HEK293 (cell line): Measurements from ENCODE around the gene GNB2.
A peak's percentile ranks its signal among the peaks of the same experiment; 100 is the strongest.

Experiments used
- HOXD13 ChIP-seq: sonication (generic); formaldehyde crosslinking; IDR thresholded peaks from 2 replicates; pipeline ENCODE4 v1.8.0; 2022; ENCODE audit warnings: missing genetic modification reagents, borderline replicate concordance
- IKZF3 ChIP-seq: fragments of 450-650 bp; IDR thresholded peaks from 2 replicates; pipeline ENCODE4 v1.5.0; 2018; ENCODE audit warnings: missing biosample characterization, mild to moderate bottlenecking, missing genetic modification characterization, moderate library complexity
- SP2 ChIP-seq: fragments of 450-650 bp; formaldehyde crosslinking; IDR thresholded peaks from 2 replicates; pipeline ENCODE4 v1.5.1; 2016; ENCODE audit warnings: missing biosample characterization, missing genetic modification characterization
- ZBTB1 ChIP-seq: fragments of 450-650 bp; formaldehyde crosslinking; IDR thresholded peaks from 2 replicates; pipeline ENCODE4 v1.5.1; 2016; ENCODE audit warnings: missing biosample characterization, missing genetic modification characterization
- ZBTB21 ChIP-seq: fragments of 450-650 bp; formaldehyde crosslinking; IDR thresholded peaks from 2 replicates; pipeline ENCODE4 v1.5.1; 2017; ENCODE audit warnings: missing biosample characterization, missing genetic modification characterization
- ZFP69B ChIP-seq: fragments of 450-650 bp; formaldehyde crosslinking; IDR thresholded peaks from 2 replicates; pipeline ENCODE4 v1.5.1; 2016; ENCODE audit warnings: missing biosample characterization, missing genetic modification characterization
- ZNF211 ChIP-seq: fragments of 450-650 bp; formaldehyde crosslinking; IDR thresholded peaks from 2 replicates; pipeline ENCODE4 v1.5.1; 2016; ENCODE audit warnings: low read depth, missing biosample characterization, missing genetic modification characterization
- ZNF239 ChIP-seq: fragments of 450-650 bp; formaldehyde crosslinking; IDR thresholded peaks from 2 replicates; pipeline ENCODE4 v1.5.1; 2016; ENCODE audit warnings: missing biosample characterization, missing genetic modification characterization
- ZNF266 ChIP-seq: fragments of 450-650 bp; formaldehyde crosslinking; IDR thresholded peaks from 2 replicates; pipeline ENCODE4 v1.5.1; 2016; ENCODE audit warnings: missing biosample characterization, missing genetic modification characterization, low read depth
- ZNF324 ChIP-seq: fragments of 450-650 bp; formaldehyde crosslinking; IDR thresholded peaks from 2 replicates; pipeline ENCODE4 v1.5.1; 2016; ENCODE audit warnings: missing biosample characterization, missing genetic modification characterization
- ZNF433 ChIP-seq: fragments of 450-650 bp; formaldehyde crosslinking; IDR thresholded peaks from 2 replicates; pipeline ENCODE4 v1.5.1; 2016; ENCODE audit warnings: missing biosample characterization, missing genetic modification characterization, low read depth
- ZNF48 ChIP-seq: fragments of 450-650 bp; formaldehyde crosslinking; IDR thresholded peaks from 2 replicates; pipeline ENCODE4 v1.5.1; 2016; ENCODE audit warnings: missing biosample characterization, missing genetic modification characterization
- ZNF501 ChIP-seq: fragments of 450-650 bp; formaldehyde crosslinking; IDR thresholded peaks from 2 replicates; pipeline ENCODE4 v1.5.1; 2016; ENCODE audit warnings: missing biosample characterization, missing genetic modification characterization
- ZNF544 ChIP-seq: fragments of 450-650 bp; formaldehyde crosslinking; IDR thresholded peaks from 2 replicates; pipeline ENCODE4 v1.5.0; 2017; ENCODE audit warnings: missing biosample characterization, missing genetic modification characterization
- ZNF561 ChIP-seq: fragments of 450-650 bp; IDR thresholded peaks from 2 replicates; pipeline ENCODE4 v1.5.1; 2018; ENCODE audit warnings: missing biosample characterization, missing genetic modification characterization, borderline replicate concordance
- ZNF571 ChIP-seq: fragments of 450-650 bp; formaldehyde crosslinking; IDR thresholded peaks from 2 replicates; pipeline ENCODE4 v1.5.0; 2017; ENCODE audit warnings: missing biosample characterization, missing genetic modification characterization
- ZNF623 ChIP-seq: fragments of 450-650 bp; formaldehyde crosslinking; IDR thresholded peaks from 2 replicates; pipeline ENCODE4 v1.5.1; 2016; ENCODE audit warnings: missing biosample characterization, missing genetic modification characterization
- ZNF624 ChIP-seq: fragments of 450-650 bp; formaldehyde crosslinking; IDR thresholded peaks from 2 replicates; pipeline ENCODE4 v1.5.1; 2017; ENCODE audit warnings: missing biosample characterization, missing genetic modification characterization
- ZNF626 ChIP-seq: fragments of 450-650 bp; sonication (Bioruptor Pico); formaldehyde crosslinking; IDR thresholded peaks from 2 replicates; pipeline ENCODE4 v1.5.1; 2018; ENCODE audit warnings: missing biosample characterization, missing genetic modification characterization, inconsistent platforms
- ZNF660 ChIP-seq: fragments of 450-650 bp; IDR thresholded peaks from 2 replicates; pipeline ENCODE4 v1.5.1; 2018; ENCODE audit warnings: missing biosample characterization, mild to moderate bottlenecking, missing genetic modification characterization
- ZNF791 ChIP-seq: fragments of 450-650 bp; formaldehyde crosslinking; IDR thresholded peaks from 2 replicates; pipeline ENCODE4 v1.5.1; 2016; ENCODE audit warnings: missing biosample characterization, missing genetic modification characterization
- TF ChIP-seq, protein P1 (sequence below): fragments of 450-650 bp; formaldehyde crosslinking; IDR thresholded peaks from 2 replicates; pipeline ENCODE4 v1.5.1; 2016; ENCODE audit warnings: missing biosample characterization, missing genetic modification characterization, low read depth
- TF ChIP-seq, protein P2 (sequence below): fragments of 450-650 bp; formaldehyde crosslinking; conservative IDR thresholded peaks from 2 replicates; pipeline ENCODE4 v1.5.1; 2016; ENCODE audit warnings: low read depth, missing biosample characterization, missing genetic modification characterization
- TF ChIP-seq, protein P3 (sequence below): fragments of 450-650 bp; formaldehyde crosslinking; IDR thresholded peaks from 2 replicates; pipeline ENCODE4 v1.5.1; 2017; ENCODE audit warnings: missing biosample characterization, missing genetic modification characterization
- TF ChIP-seq, protein P4 (sequence below): fragments of 450-650 bp; formaldehyde crosslinking; IDR thresholded peaks from 2 replicates; pipeline ENCODE4 v1.5.1; 2016; ENCODE audit warnings: missing biosample characterization, missing genetic modification characterization
- TF ChIP-seq, protein P5 (sequence below): fragments of 450-650 bp; formaldehyde crosslinking; IDR thresholded peaks from 2 replicates; pipeline ENCODE4 v1.5.1; 2016; ENCODE audit warnings: missing biosample characterization, missing genetic modification characterization
- TF ChIP-seq, protein P6 (sequence below): fragments of 450-650 bp; IDR thresholded peaks from 2 replicates; pipeline ENCODE4 v1.5.1; 2018; ENCODE audit warnings: missing biosample characterization, missing genetic modification characterization
- TF ChIP-seq, protein P7 (sequence below): fragments of 450-650 bp; formaldehyde crosslinking; IDR thresholded peaks from 2 replicates; pipeline ENCODE4 v1.5.1; 2016; ENCODE audit warnings: missing biosample characterization, missing genetic modification characterization

GNB2 gene

DNA sequence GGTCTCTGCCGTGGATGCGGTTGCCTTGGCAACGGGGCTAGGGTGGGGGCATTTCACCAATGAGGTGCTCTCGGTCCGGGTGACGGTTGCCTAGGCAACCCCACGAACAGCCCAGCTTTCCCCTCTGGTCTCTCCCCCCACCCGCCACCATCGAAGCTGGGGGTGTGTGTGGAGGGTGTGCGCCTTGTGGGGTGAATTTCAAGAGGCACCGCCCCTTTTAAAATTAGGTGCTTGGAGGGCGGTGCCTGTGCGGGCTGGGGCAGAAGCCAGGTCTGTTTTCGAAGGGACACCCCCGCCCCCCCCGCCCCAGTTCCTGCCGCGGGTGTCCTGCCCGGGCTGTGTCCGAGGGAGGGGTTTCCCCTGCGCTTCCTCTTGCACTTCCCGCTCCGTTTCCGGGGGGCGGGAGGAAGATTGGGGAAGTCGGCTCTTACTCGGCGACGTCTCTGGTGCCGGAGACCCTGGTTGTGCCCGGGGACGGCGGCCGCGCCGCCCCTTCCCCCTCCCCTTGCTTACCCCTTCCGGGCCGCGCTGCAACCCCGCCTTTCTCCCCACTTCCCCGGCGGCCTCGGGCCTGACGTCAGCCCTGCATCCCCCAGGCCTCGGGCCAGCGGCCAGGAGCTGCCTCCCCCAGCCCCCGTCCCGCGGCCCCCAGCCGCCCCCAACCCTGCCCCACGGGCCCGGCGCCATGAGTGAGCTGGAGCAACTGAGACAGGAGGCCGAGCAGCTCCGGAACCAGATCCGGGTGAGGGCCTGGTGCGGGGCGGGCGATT is 2.2 kb downstream of the GNB2 start (continued):
- TF ChIP-seq, protein P1, sequence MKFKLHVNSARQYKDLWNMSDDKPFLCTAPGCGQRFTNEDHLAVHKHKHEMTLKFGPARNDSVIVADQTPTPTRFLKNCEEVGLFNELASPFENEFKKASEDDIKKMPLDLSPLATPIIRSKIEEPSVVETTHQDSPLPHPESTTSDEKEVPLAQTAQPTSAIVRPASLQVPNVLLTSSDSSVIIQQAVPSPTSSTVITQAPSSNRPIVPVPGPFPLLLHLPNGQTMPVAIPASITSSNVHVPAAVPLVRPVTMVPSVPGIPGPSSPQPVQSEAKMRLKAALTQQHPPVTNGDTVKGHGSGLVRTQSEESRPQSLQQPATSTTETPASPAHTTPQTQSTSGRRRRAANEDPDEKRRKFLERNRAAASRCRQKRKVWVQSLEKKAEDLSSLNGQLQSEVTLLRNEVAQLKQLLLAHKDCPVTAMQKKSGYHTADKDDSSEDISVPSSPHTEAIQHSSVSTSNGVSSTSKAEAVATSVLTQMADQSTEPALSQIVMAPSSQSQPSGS (tag by site-specific recombination) = no peak
- no peak for TF ChIP-seq ZNF626 (tag by site-specific recombination)
- TF ChIP-seq ZNF239 (tag by site-specific recombination) = no peak
- no peak for TF ChIP-seq ZFP69B (tag by site-specific recombination)
- no peak for TF ChIP-seq ZNF571 (tag by site-specific recombination)
- TF ChIP-seq ZNF324 (tag by site-specific recombination) = no peak
- no peak for TF ChIP-seq ZNF561
- TF ChIP-seq ZNF48 (tag by site-specific recombination) = no peak
- TF ChIP-seq, protein P2, sequence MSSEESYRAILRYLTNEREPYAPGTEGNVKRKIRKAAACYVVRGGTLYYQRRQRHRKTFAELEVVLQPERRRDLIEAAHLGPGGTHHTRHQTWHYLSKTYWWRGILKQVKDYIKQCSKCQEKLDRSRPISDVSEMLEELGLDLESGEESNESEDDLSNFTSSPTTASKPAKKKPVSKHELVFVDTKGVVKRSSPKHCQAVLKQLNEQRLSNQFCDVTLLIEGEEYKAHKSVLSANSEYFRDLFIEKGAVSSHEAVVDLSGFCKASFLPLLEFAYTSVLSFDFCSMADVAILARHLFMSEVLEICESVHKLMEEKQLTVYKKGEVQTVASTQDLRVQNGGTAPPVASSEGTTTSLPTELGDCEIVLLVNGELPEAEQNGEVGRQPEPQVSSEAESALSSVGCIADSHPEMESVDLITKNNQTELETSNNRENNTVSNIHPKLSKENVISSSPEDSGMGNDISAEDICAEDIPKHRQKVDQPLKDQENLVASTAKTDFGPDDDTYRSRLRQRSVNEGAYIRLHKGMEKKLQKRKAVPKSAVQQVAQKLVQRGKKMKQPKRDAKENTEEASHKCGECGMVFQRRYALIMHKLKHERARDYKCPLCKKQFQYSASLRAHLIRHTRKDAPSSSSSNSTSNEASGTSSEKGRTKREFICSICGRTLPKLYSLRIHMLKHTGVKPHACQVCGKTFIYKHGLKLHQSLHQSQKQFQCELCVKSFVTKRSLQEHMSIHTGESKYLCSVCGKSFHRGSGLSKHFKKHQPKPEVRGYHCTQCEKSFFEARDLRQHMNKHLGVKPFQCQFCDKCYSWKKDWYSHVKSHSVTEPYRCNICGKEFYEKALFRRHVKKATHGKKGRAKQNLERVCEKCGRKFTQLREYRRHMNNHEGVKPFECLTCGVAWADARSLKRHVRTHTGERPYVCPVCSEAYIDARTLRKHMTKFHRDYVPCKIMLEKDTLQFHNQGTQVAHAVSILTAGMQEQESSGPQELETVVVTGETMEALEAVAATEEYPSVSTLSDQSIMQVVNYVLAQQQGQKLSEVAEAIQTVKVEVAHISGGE (tag by site-specific recombination) = peak; percentile 88
- no peak for TF ChIP-seq ZNF791 (tag by site-specific recombination)
- TF ChIP-seq, protein P3, sequence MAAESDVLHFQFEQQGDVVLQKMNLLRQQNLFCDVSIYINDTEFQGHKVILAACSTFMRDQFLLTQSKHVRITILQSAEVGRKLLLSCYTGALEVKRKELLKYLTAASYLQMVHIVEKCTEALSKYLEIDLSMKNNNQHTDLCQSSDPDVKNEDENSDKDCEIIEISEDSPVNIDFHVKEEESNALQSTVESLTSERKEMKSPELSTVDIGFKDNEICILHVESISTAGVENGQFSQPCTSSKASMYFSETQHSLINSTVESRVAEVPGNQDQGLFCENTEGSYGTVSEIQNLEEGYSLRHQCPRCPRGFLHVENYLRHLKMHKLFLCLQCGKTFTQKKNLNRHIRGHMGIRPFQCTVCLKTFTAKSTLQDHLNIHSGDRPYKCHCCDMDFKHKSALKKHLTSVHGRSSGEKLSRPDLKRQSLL = no peak
- TF ChIP-seq, protein P4, sequence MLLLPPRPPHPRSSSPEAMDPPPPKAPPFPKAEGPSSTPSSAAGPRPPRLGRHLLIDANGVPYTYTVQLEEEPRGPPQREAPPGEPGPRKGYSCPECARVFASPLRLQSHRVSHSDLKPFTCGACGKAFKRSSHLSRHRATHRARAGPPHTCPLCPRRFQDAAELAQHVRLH (tag by site-specific recombination) = no peak
- TF ChIP-seq ZBTB1 (tag by site-specific recombination) = no peak
- TF ChIP-seq, protein P5, sequence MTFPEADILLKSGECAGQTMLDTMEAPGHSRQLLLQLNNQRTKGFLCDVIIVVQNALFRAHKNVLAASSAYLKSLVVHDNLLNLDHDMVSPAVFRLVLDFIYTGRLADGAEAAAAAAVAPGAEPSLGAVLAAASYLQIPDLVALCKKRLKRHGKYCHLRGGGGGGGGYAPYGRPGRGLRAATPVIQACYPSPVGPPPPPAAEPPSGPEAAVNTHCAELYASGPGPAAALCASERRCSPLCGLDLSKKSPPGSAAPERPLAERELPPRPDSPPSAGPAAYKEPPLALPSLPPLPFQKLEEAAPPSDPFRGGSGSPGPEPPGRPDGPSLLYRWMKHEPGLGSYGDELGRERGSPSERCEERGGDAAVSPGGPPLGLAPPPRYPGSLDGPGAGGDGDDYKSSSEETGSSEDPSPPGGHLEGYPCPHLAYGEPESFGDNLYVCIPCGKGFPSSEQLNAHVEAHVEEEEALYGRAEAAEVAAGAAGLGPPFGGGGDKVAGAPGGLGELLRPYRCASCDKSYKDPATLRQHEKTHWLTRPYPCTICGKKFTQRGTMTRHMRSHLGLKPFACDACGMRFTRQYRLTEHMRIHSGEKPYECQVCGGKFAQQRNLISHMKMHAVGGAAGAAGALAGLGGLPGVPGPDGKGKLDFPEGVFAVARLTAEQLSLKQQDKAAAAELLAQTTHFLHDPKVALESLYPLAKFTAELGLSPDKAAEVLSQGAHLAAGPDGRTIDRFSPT (tag by site-specific recombination) = no peak
- TF ChIP-seq HOXD13 (CRISPR knock-in tag) = no peak
- TF ChIP-seq ZNF660 = no peak
- TF ChIP-seq ZNF211 (tag by site-specific recombination) = no peak
- TF ChIP-seq, protein P6, sequence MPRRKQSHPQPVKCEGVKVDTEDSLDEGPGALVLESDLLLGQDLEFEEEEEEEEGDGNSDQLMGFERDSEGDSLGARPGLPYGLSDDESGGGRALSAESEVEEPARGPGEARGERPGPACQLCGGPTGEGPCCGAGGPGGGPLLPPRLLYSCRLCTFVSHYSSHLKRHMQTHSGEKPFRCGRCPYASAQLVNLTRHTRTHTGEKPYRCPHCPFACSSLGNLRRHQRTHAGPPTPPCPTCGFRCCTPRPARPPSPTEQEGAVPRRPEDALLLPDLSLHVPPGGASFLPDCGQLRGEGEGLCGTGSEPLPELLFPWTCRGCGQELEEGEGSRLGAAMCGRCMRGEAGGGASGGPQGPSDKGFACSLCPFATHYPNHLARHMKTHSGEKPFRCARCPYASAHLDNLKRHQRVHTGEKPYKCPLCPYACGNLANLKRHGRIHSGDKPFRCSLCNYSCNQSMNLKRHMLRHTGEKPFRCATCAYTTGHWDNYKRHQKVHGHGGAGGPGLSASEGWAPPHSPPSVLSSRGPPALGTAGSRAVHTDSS (tag by site-specific recombination) = no peak
- no peak for TF ChIP-seq ZNF433 (tag by site-specific recombination)
- TF ChIP-seq, protein P7, sequence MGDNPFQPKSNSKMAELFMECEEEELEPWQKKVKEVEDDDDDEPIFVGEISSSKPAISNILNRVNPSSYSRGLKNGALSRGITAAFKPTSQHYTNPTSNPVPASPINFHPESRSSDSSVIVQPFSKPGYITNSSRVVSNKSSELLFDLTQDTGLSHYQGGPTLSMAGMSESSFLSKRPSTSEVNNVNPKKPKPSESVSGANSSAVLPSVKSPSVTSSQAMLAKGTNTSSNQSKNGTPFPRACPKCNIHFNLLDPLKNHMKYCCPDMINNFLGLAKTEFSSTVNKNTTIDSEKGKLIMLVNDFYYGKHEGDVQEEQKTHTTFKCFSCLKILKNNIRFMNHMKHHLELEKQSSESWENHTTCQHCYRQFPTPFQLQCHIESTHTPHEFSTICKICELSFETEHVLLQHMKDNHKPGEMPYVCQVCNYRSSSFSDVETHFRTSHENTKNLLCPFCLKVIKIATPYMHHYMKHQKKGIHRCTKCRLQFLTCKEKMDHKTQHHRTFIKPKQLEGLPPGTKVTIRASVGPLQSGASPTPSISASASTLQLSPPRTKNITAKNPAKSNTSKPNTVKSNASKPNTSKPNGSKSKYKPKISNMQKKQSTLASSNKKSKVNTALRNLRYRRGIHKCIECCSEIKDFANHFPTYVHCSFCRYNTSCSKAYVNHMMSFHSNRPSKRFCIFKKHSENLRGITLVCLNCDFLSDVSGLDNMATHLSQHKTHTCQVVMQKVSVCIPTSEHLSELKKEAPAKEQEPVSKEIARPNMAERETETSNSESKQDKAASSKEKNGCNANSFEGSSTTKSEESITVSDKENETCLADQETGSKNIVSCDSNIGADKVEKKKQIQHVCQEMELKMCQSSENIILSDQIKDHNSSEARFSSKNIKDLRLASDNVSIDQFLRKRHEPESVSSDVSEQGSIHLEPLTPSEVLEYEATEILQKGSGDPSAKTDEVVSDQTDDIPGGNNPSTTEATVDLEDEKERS (tag by site-specific recombination) = no peak
- peak; percentile 78 for TF ChIP-seq SP2 (tag by site-specific recombination)
- TF ChIP-seq ZNF501 (tag by site-specific recombination) = no peak
- TF ChIP-seq ZNF624 (tag by site-specific recombination) = no peak
- TF ChIP-seq ZNF266 (tag by site-specific recombination) = no peak
- TF ChIP-seq ZNF544 (tag by site-specific recombination) = no peak
- no peak for TF ChIP-seq ZBTB21 (tag by site-specific recombination)
- TF ChIP-seq ZNF623 (tag by site-specific recombination) = no peak
- TF ChIP-seq IKZF3 (tag by site-specific recombination) = no peak
